T-helper 22 cell (primary cell): ENCODE results near the gene NINJ2.

Experiments
- DNase-seq: peaks from one replicate; pipeline ENCODE4 v3.0.0-alpha.2; 2020; ENCODE audit warnings: low read depth

Gene NINJ2

GRCh38 chr12:546920-547845 lies 116.1 kb downstream of the NINJ2 start:
- DNase-seq, result no peak

- DNase-seq, result no peak
Observed at GRCh38 chr12:546265-546919, 116.9 kb downstream of the NINJ2 start.

GRCh38 chr12:545835-546234 lies 117.4 kb downstream of the NINJ2 start:
- DNase-seq, result no peak

- DNase-seq, result no peak
Observed at GRCh38 chr12:544941-545635, 118.2 kb downstream of the NINJ2 start.

GRCh38 chr12:544142-544541 lies 119.1 kb downstream of the NINJ2 start:
- no peak for DNase-seq

- DNase-seq, result no peak
Observed at GRCh38 chr12:543114-543451, 120.2 kb downstream of the NINJ2 start.

GRCh38 chr12:542395-543113 lies 120.7 kb downstream of the NINJ2 start:
- no peak for DNase-seq

GRCh38 chr12:541676-542324 lies 121.4 kb downstream of the NINJ2 start:
- no peak for DNase-seq

- no peak for DNase-seq
Observed at GRCh38 chr12:539540-540310, 123.5 kb downstream of the NINJ2 start.

GRCh38 chr12:538731-539539 lies 124.3 kb downstream of the NINJ2 start:
- peak; percentile 29 for DNase-seq

GRCh38 chr12:537772-538171 lies 125.5 kb downstream of the NINJ2 start:
- DNase-seq, result no peak

GRCh38 chr12:536751-537245 lies 126.4 kb downstream of the NINJ2 start:
- DNase-seq, result no peak

GRCh38 chr12:535396-535795 lies 127.8 kb downstream of the NINJ2 start:
- DNase-seq, result no peak

GRCh38 chr12:534216-534615 lies 129.0 kb downstream of the NINJ2 start:
- no peak for DNase-seq

- no peak for DNase-seq
Observed at GRCh38 chr12:533718-534117, 129.5 kb downstream of the NINJ2 start.

- DNase-seq, result no peak
Observed at GRCh38 chr12:532908-533565, 130.2 kb downstream of the NINJ2 start.

- no peak for DNase-seq
Observed at GRCh38 chr12:531951-532585, 131.2 kb downstream of the NINJ2 start.

GRCh38 chr12:530821-531220 lies 132.4 kb downstream of the NINJ2 start:
- DNase-seq, result no peak

- DNase-seq, result no peak
Observed at GRCh38 chr12:530308-530707, 132.9 kb downstream of the NINJ2 start.
